Amniotic stem cell (primary cell): ENCODE measurements around the gene USHBP1.
A peak's percentile ranks its signal among the peaks of the same experiment; 100 is the strongest.
"Not testable (repeated sequence)": the region's sequence is repeated elsewhere in the genome, so short reads cannot be mapped to it uniquely, and the experiment has no call there.

Source experiments
- DNase-seq: peaks from one replicate; lab custom pipeline; 2025; lab: John Stamatoyannopoulos, UW

The USHBP1 gene

GRCh38 chr19:17294051-17294891, 29.7 kb upstream of the USHBP1 start:
- no peak for DNase-seq

GRCh38 chr19:17293605-17294004, 29.1 kb upstream of the USHBP1 start:
- no peak for DNase-seq

GRCh38 chr19:17292301-17293074, 27.9 kb upstream of the USHBP1 start:
- DNase-seq = peak; percentile 53

- no peak for DNase-seq
Measured at GRCh38 chr19:17289489-17289888, 24.9 kb upstream of the USHBP1 start.

GRCh38 chr19:17286752-17287151, 22.2 kb upstream of the USHBP1 start:
- DNase-seq = no peak

- no peak for DNase-seq
Measured at GRCh38 chr19:17286263-17286662, 21.7 kb upstream of the USHBP1 start.

GRCh38 chr19:17285415-17286135, 21.0 kb upstream of the USHBP1 start:
- DNase-seq = no peak

- DNase-seq = no peak
Measured at GRCh38 chr19:17283504-17283996, 19.0 kb upstream of the USHBP1 start.

- DNase-seq = no peak
Measured at GRCh38 chr19:17282488-17283125, 18.1 kb upstream of the USHBP1 start.

- no peak for DNase-seq
Measured at GRCh38 chr19:17281391-17282304, 17.1 kb upstream of the USHBP1 start, which contains the start of gene ANKLE1. Gene ANKLE1 (plus strand): TSS chr19:17281901. CDS start chr19:17281921, 20 bp downstream.

GRCh38 chr19:17279436-17279835, 14.9 kb upstream of the USHBP1 start:
- DNase-seq = no peak

GRCh38 chr19:17275441-17276175, 11.1 kb upstream of the USHBP1 start:
- no peak for DNase-seq

GRCh38 chr19:17274892-17275291, 10.3 kb upstream of the USHBP1 start:
- not testable (repeated sequence) for DNase-seq

GRCh38 chr19:17268754-17269153, 4.2 kb upstream of the USHBP1 start:
- no peak for DNase-seq

GRCh38 chr19:17266975-17267788, 2.6 kb upstream of the USHBP1 start, which contains the start of gene BABAM1:
Gene BABAM1 (plus strand): TSS chr19:17267443. CDS start chr19:17268807, 1,364 bp downstream.
- DNase-seq = peak; percentile 99

GRCh38 chr19:17266589-17266974, 2.0 kb upstream of the USHBP1 start:
- no peak for DNase-seq

GRCh38 chr19:17266026-17266425, 1.5 kb upstream of the USHBP1 start:
- DNase-seq = no peak

GRCh38 chr19:17263712-17264640, 569 bp downstream of the USHBP1 start:
- no peak for DNase-seq
